IPS-18c (cell line): Measurements from ENCODE around the gene CFAP97.

Experiments
- H3K4me3 ChIP-seq: 2 replicates; pipeline ENCODE4 v1.7.0; 2013; ENCODE audit warnings: low read depth, mild to moderate bottlenecking, low read length, moderate library complexity; ENCODE audit not compliant: insufficient read depth
- H3K9me3 ChIP-seq: one replicate; pipeline ENCODE4 v1.6.1; 2013; ENCODE audit warnings: mild to moderate bottlenecking, low read length, moderate library complexity; ENCODE audit not compliant: control insufficient read depth, insufficient read depth

The CFAP97 gene

DNA sequence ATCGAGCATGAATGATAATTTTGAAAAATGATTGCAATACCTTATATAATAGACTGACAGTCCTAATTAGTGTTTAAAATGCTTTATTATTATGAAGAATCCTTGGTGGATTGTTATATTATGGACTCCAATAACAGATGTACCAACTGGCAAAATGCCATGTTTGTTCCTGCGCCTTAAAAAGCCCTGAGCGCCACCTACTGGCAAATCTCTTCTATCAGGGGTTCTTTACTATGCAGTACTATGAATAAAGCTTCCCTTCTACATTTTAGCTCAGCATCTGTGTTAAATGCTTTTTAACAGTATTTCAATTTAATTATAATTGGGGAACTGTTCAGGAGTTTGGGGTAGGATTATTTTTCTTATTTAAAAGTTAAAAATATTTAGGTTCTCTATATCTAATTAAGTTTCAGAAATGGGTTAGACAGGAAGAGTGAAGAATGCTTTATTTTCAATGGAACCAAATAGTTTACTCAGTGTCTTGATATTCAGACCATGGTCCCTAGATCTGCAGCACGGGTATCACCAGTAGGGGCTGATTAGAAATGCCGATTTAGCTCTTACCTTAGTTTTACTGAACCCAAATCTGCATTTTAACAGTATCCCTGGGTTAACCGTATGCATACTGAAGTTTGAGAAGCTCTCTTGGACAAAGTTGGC, 20.0 kb downstream of the CFAP97 start:
- H3K9me3 ChIP-seq: no peaks in the 10 kb centered on the region
- H3K4me3 ChIP-seq: no peak overlapping the region

DNA sequence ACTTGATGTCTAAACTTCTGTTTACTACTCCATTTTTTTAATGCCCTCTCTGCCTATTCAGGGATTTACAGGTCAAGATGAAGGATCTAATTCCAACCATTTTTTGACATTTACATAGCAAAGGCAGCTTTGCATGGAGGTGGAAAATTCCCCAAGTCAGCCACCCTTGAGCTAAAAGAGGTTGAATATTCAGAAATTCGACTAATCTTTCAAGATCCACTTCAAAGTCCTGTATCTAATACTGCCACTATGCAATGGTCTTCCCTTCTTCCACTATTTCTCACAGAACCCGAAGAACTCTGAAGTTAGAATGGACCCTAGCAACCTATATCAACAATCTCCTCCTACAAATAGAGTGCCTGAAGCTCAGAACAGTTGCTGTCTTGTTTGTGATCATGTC, 21.6 kb downstream of the CFAP97 start:
- no peaks in the 10 kb centered on the region for H3K9me3 ChIP-seq

DNA sequence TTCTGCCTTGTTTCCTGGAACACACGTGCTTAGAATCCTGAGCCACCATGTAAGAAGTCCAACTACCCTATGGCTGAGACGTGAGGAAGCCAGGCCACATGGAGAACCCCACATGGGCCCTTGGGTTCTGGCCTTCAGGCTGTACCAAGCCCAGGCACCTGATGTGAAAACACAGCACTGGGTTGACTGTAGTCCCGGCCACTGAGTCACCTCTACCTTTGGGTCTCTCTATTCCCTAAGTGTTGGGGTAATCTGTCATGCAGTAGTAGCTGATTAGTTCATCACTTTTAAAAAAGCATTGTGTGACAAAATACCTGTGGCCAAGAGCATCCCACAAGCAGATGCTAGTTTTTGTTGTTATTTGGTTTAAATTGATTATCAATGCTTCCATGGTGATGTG, 24.3 kb downstream of the CFAP97 start:
- Histone ChIP-seq H3K9me3 (no peaks in the 10 kb centered on the region), H3K4me3 (no peak overlapping the region)

More for the DNA sequence above, 21.6 kb downstream of the CFAP97 start:
- H3K4me3 ChIP-seq: no peak overlapping the region

DNA sequence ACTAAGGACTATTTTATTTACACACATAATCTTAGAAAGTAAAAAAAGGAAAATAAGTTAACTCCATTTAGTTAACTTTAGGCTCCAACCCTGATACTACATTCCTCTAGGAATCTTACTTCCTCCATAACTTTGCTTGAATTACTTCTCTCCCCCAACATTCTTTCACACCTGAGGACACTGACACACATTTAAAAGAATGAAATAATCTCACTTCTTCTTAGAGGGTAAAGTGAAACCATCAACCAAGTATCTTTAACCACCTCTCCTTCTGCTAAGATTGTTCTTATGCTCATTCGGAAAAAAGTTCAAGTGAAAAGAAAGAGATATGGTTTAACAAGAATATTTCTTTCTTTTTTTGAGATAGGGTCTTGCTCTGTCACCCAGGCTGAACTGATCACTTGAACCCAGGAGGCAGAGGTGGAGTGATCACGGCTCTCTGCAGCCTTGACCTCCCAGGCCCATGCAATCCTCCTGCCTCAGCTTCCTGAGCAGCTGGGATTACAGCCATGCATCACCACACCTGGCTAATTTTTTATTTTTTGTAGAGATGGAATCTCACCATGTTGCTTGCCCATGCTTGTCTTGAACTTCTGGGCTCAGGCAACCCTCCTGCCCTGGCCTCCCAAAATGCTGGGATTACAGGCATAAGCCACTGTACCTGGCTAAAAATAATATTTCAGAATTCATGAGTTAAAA, 32.3 kb downstream of the CFAP97 start:
- no peak overlapping the region for H3K4me3 ChIP-seq
- no peaks in the 10 kb centered on the region for H3K9me3 ChIP-seq

DNA sequence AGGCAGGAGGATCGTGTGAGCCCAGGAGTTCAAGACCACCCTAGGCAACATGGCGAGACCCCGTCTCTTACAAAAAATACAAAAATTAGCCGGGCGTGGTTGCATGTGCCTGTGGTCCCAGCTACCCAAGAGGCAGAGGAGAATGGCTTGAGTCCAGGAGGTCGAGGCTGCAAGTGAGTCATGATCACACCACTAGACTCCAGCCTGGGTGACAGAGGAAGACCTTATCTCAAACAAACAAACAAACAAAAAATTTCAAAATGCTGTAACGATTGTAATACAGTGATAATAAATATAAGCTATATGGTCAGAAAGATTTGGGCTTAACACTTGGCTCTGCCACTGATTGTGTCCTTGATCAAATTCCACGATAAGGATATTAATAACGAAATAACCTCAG, 36.6 kb downstream of the CFAP97 start:
- no peaks in the 10 kb centered on the region for H3K9me3 ChIP-seq
- H3K4me3 ChIP-seq: no peak overlapping the region

DNA sequence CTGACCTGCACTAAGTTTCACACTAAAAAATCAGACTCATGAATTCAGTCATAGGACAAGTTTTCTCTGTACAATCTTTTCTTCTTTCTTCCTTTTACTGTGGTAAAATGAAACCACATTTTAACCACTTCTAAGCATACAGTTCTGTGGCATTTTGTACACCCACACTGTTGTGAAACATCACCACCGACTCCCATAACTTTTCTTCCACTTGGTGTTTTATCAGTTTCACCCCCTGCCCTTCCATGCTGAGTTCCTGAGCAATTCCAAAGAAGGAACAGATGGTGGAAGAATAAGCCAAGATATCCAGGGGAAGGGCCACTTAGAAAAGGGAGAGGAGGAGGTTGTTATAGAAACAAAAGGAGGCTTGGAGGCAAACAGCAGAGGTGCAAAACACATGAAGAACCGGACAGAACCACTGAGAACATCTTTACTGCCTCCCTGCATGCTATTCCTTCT, 38.2 kb downstream of the CFAP97 start:
- Histone ChIP-seq H3K9me3 (no peaks in the 10 kb centered on the region), H3K4me3 (no peak overlapping the region)

DNA sequence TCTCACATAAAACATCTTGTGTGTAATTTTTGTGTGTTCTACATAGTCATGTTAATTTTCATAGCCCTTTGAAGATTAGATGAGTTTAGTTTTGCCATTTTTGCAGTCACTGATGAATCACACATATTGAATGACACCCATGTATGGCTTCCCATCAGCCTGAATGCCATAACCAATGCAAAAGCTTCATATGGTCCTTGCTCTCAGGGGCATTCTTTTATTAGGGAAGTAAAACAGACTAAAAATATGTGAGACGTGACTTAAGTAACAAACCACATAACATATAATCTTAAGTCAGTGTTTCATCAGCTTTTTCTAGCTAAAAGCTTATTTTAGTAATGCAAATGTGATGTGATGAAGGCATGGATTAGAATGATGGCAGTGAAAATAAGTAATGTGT, 52.5 kb downstream of the CFAP97 start:
- Histone ChIP-seq H3K9me3 (no peaks in the 10 kb centered on the region), H3K4me3 (no peak overlapping the region)

DNA sequence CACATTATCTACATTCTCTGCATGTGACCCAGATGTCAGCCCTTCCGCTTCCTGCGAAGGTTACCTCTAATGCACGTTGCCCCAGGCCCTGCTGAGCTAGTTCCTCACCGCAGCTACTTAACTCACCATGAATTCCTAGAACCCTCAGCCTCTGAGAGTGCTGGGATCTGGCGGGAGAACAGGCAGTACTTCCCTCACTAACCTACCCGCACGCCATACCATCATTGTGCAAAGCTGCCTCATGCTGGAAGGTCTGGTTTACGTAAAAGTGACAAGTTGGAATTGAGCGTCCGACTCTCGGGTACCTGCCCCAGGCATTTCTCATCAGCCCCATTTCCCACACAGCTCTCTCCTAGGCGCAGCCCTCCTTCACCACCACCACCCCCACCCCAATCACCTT, 54.4 kb downstream of the CFAP97 start:
- no peak overlapping the region for H3K4me3 ChIP-seq
- no peaks in the 10 kb centered on the region for H3K9me3 ChIP-seq

DNA sequence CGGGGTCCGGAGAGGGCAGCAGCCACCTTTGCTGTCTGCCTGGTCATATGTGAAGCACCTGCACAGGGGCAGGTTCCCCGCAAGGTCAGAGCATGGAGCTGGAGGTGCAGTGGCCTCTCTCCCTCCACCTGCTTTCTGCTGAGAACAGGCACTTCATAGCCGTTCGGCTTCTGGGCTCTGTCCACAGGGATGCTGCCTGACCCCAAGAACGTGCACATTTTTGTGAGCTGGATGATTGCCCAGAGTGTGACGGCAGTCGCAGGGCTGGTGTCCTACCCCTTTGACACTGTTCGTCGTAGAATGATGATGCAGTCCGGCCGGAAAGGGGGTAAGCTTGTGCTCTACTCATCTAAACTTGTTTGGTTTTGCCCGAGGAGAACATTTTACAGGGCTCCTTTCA, 58.2 kb downstream of the CFAP97 start:
- no peak overlapping the region for H3K4me3 ChIP-seq
- H3K9me3 ChIP-seq: no peaks in the 10 kb centered on the region

DNA sequence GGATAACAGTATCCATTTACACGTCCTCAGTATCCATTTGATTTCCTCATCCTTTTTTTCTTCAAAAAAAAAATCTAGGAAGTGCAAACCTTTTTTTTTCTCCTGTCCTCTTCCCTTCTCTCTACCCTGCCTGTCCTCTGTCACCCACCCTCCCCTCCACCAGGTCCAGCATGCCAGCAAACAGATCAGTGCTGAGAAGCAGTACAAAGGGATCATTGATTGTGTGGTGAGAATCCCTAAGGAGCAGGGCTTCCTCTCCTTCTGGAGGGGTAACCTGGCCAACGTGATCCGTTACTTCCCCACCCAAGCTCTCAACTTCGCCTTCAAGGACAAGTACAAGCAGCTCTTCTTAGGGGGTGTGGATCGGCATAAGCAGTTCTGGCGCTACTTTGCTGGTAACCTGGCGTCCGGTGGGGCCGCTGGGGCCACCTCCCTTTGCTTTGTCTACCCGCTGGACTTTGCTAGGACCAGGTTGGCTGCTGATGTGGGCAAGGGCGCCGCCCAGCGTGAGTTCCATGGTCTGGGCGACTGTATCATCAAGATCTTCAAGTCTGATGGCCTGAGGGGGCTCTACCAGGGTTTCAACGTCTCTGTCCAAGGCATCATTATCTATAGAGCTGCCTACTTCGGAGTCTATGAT, 59.1 kb downstream of the CFAP97 start:
- no peaks in the 10 kb centered on the region for H3K9me3 ChIP-seq
- 0 out of 2 replicates have a peak overlapping the region, but pooled peaks have one; percentile 32 for H3K4me3 ChIP-seq

DNA sequence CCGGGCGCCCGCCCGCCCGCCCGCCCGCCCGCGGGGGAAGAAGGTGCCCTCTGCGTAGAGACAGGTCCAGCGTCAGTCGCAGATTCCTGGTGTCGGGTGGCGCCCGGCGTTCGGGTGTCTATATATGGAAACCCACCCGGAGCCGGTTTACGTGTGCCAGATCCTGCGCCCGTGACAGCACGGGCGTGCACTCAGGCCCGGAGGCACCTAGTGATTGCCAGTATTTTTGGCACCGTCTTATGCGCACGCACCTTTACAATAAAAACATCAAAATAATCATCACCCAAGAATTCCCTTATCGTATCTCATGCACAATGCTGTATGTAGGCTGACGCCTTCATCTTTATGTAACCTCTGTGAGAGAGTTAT, 60.2 kb downstream of the CFAP97 start:
- H3K9me3 ChIP-seq: no peaks in the 10 kb centered on the region

DNA sequence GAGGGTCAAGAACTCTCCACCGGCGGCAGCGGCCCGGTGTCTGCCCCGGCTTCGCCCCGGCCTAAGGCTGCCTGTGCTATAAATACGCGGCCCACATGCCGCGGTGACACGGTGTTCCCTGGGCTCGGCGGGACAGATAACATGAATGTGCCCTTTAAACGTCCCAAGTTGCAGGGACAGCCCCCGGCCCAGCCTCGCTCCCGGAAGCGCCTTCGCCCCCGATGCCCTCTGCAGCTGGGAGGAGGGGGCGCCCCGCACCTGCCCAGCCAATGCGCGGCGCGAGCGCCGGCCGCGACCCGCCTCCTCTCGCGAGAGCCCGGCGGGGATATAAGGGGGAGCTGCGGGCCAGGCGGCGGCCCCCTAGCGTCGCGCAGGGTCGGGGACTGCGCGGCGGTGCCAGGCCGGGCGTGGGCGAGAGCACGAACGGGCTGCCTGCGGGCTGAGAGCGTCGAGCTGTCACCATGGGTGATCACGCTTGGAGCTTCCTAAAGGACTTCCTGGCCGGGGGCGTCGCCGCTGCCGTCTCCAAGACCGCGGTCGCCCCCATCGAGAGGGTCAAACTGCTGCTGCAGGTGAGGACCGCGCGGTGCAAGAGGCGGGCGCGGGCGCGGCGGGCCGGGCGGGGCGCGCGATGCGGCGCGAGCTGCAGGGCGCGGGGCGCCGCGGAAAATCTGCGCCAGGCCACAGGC, 60.7 kb downstream of the CFAP97 start, which contains the start of gene SLC25A4:
TSS of gene SLC25A4 (plus strand) at position 355 of the 689 bp plus-strand sequence. CDS start at position 462, 107 bp downstream.
- peak within 1 kb of the TSS; percentile 73 for H3K4me3 ChIP-seq

More for the DNA sequence above, 60.2 kb downstream of the CFAP97 start:
- peak overlapping the region; percentile 73 for H3K4me3 ChIP-seq

DNA sequence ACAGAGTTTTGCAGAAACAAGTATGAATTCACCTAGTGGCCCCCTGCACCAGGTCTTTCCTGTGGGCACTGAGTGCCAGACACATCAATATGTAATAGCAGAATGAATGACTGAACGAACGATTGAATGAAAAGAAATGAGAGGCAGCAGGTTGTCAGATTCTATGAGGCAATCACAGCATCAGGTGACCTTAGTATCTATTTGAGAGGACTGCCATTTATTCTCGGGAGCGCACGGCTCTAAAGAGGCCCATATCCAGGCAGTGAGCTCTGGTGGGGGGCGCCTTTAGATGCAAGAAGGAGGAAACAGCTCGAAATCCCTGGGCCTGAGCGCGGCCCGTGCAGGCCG, 61.3 kb downstream of the CFAP97 start:
- H3K4me3 ChIP-seq: peak overlapping the region; percentile 73; the same call in 1 of the 2 replicates
- no peaks in the 10 kb centered on the region for H3K9me3 ChIP-seq

More for the DNA sequence above, 60.7 kb downstream of the CFAP97 start, which contains the start of gene SLC25A4:
- H3K9me3 ChIP-seq: no peaks in the 10 kb centered on the region

DNA sequence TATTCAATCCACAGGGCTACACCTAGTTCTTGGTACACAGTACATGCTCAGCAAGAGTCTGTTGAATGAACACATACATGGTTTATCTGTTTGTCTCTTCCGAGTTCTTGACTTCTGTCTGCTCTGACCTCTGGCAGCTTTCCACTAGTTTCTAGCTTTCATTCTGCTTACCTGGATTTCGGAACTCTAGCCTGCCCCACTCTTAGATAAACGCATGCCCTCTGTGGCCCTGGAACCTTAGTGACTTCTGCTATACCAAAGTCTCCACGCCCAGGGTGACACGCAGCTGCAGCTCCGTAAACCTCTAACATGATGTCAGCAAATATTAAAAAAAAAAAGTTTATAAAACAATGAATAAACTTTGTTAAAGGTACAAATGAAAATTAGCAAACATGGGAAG, 62.0 kb downstream of the CFAP97 start:
- Histone ChIP-seq H3K4me3 (no peak overlapping the region), H3K9me3 (no peaks in the 10 kb centered on the region)

DNA sequence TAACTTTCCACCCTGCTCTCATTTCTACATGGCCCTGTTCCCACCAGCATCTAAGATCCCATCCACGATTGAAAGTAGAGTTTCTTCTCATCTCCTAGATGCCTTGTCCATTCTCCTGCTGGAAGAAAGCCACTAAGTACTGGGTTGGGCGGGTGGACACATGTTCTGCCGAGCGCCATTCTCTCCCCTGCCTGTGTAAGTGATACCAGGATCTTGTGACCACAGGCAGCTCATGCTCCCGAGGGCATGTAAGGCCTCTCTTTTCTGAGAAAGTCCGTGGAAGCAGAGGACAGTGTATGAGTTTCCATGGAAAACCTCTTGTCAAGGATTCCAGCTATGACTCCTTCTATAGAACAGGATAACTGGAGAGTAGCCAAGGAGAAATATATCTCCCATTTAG, 64.1 kb downstream of the CFAP97 start:
- Histone ChIP-seq H3K9me3 (no peaks in the 10 kb centered on the region), H3K4me3 (no peak overlapping the region)

DNA sequence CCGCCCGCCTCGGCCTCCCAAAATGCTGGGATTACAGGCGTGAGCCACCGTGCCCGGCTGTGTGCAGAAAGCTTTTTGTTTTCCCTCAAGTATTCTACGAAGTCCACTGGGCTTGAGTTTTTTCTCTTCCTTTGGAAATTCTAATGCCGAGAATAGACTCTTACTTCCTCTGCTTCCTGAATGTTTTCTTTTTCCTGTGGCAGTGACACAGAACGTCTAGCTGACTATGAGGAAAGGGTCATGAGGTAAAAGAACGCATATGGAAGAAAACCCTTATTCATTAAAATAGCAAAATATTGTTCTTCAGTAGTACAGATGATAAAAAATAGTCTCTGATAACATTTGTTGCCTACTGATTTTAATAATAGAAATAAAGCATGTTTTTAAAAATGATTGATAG, 65.6 kb downstream of the CFAP97 start:
- Histone ChIP-seq H3K9me3 (no peaks in the 10 kb centered on the region), H3K4me3 (no peak overlapping the region)

DNA sequence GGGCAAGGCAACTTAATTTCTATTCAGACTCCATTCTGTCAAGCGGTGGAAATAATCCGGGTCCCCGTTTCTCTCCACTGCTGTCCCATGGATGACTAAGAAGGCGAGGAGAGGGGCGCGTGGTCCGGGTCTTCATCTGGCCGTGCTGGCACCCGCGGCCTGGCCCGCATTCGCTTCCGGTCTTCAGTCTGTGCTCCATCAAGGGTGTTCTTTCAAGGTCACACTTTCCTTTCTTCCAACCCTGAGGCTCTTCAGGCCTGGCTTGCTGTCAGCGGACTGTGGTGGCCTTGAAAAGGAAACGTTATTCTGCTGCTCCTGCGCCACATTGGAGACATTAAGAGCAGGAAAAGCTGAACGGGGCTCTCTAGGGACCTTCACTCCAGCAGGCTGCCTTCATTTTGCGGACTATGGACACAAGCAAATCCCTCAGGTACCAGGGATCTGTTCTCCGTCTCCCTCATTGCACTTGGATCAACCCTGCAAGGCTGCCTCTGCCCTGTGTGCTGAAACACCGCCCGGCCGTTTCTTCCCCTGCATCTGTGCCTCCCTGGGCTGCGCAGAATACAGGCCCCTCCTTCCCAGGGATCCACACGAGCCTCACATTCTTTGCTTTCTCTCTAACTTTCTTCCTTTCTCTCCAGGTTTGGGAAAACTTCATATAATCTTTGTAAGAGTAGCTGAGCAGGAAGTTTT, 66.4 kb downstream of the CFAP97 start:
- H3K9me3 ChIP-seq: no peaks in the 10 kb centered on the region
- H3K4me3 ChIP-seq: no peak overlapping the region
